ENCODE results near the gene RAB40C. TPM values are rescaled to one million over a fixed set of nuclear protein-coding genes. Genes with fewer than 3 reads are reported as not detected.

Gene RAB40C
- total RNA-seq, 3 donors from 2014 or later, result 31.2 to 51.0 (median 40.1) TPM

DNA sequence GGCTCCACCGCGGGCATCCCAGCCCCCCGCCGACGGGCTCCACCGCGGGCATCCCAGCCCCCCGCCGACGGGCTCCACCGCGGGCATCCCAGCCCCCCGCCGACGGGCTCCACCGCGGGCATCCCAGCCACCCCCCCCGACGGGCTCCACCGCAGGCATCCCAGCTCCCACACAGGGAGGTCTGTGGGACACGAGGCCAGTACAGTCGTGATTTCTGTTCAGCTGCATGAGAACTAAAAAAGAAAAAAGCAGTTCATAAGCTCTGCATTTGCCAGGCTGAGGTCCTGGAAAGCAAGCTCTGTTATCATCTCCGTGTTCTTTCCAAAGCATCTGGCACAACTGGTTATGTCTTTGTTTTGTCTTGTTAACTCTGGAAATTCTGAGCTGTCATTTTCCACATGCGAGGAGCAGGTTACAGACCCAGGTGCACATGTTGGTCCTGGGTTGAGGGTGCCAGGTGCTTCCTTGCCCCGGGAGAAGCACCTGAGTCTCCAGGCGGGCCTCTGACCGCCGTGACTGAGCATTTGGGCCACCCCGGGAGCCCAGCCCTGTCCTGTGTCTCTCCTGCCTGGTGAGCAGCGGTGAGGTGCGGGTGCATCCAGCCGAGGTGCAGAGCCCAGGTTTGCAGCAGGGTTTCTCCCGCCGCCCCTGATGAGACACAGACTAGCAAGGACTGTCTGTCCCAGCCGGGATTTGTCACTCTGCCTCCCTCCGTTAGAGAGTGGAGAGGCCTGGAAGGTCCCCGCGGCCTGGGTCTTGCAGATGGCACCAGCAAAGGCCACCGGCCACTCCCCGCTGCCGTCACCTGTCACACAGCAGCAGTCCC, 31.0 kb downstream of the RAB40C start:
- Histone ChIP-seq H3K36me3 (ENCODE audit: low read depth) (no peaks in the 10 kb centered on the region), H3K4me1 (ENCODE audit: low read depth) (peaks cover 10% of the 10 kb centered on the region), H3K4me3 (no peak overlapping the region), H3K9me3 (no peaks in the 10 kb centered on the region)
- ATAC-seq (no peak), DNase-seq (no peak)
- intact Hi-C loops (cut with DNase I, micrococcal nuclease), result no loop called here
- TF ChIP-seq, protein P1, sequence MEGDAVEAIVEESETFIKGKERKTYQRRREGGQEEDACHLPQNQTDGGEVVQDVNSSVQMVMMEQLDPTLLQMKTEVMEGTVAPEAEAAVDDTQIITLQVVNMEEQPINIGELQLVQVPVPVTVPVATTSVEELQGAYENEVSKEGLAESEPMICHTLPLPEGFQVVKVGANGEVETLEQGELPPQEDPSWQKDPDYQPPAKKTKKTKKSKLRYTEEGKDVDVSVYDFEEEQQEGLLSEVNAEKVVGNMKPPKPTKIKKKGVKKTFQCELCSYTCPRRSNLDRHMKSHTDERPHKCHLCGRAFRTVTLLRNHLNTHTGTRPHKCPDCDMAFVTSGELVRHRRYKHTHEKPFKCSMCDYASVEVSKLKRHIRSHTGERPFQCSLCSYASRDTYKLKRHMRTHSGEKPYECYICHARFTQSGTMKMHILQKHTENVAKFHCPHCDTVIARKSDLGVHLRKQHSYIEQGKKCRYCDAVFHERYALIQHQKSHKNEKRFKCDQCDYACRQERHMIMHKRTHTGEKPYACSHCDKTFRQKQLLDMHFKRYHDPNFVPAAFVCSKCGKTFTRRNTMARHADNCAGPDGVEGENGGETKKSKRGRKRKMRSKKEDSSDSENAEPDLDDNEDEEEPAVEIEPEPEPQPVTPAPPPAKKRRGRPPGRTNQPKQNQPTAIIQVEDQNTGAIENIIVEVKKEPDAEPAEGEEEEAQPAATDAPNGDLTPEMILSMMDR (IDR thresholded peaks at IDR 0.05), result no peak

DNA sequence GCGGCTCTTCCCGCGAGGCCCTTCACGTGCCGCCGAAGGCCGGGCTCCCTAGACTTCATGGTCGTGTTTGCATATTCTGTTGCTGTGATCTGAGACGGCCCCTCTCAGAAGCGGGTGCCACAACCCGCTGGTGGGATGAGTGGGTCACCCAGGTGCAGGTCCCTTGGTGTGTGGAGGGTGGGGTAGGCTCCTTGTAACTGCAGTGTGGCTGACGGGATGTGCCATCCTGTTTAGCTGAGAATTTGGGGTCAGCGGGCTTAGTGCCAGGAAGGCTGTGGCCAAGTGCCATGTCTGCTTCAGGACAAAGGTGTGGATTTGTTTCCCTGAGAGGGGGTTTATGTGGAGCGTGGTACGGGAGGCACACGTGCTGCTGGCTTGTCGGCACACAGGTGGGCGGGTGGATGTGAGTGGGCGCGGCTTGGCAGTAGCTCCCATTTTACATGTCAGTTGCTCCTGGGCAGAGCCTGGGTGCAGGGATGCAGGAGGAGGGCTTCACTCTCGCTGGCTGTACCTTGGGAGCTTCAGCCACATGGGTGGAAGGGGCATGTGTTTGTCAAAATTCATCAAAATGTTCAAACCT, 31.8 kb downstream of the RAB40C start:
- Histone ChIP-seq H3K36me3 (ENCODE audit: low read depth) (no peaks in the 10 kb centered on the region), H3K9me3 (no peaks in the 10 kb centered on the region), H3K4me1 (ENCODE audit: low read depth) (peaks cover 8% of the 10 kb centered on the region), H3K4me3 (no peak overlapping the region)
- ATAC-seq, result peak; percentile 13
- intact Hi-C loops (cut with DNase I, micrococcal nuclease), result no loop called here
- no peak for DNase-seq
- TF ChIP-seq, protein P1 (IDR thresholded peaks at IDR 0.05), result no peak

DNA sequence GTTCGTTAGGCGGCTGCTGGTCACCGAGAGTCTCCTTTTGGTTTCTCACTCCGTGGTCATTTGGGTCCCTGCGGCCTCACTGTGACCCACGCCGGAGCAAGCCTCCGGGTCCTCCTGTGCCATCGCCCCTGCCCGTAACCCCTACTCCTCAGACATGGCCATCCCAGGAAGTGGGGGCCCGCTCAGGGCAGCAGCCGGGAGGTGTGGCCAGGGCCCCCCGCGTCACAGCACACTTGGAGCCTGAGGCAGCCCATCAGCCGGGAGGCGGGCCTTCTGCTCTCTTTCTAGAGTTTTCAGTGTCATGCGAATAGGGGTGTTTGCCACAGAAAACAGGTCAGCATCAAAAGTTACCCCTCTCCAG, 33.0 kb downstream of the RAB40C start:
- DNase-seq (no peak), ATAC-seq (no peak)
- TF ChIP-seq, protein P1 (IDR thresholded peaks at IDR 0.05), result no peak
- Histone ChIP-seq H3K9me3 (no peaks in the 10 kb centered on the region), H3K36me3 (ENCODE audit: low read depth) (no peaks in the 10 kb centered on the region), H3K4me3 (no peak overlapping the region), H3K4me1 (ENCODE audit: low read depth) (peaks cover 2% of the 10 kb centered on the region)
- intact Hi-C loops (cut with DNase I, micrococcal nuclease), result no loop called here

DNA sequence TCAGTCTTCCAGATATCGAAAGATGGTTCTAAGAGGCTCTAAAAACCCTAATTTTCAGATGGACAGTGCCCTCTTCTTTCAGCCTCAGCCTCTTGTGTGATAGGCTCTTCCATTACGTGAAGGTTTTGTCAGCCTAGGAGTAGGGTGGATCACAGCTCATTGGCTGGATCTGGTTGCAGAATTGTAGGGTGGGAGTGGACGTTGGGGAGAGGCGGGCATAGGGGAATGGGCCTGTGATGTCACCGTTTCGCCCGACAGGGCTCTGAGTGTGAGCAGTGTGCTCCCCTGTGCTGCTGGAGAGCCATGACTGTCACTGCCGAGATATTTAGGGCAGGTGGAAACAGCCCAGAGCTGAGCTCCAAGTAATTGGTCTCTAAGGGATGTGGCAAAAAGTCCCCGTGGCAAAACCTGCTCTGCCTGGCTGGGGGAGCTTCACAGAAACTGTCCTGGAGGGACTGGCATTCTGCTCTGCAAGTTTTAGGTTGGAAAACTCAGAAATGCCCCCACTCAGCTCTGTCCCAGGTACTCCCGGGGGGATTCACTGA, 34.7 kb downstream of the RAB40C start:
- ATAC-seq (no peak), DNase-seq (no peak)
- Histone ChIP-seq H3K4me3 (no peak overlapping the region), H3K4me1 (ENCODE audit: low read depth) (peaks cover 2% of the 10 kb centered on the region), H3K9me3 (no peaks in the 10 kb centered on the region), H3K36me3 (ENCODE audit: low read depth) (no peaks in the 10 kb centered on the region)
- TF ChIP-seq, protein P1 (IDR thresholded peaks at IDR 0.05), result no peak
- intact Hi-C loops (cut with DNase I, micrococcal nuclease), result no loop called here

DNA sequence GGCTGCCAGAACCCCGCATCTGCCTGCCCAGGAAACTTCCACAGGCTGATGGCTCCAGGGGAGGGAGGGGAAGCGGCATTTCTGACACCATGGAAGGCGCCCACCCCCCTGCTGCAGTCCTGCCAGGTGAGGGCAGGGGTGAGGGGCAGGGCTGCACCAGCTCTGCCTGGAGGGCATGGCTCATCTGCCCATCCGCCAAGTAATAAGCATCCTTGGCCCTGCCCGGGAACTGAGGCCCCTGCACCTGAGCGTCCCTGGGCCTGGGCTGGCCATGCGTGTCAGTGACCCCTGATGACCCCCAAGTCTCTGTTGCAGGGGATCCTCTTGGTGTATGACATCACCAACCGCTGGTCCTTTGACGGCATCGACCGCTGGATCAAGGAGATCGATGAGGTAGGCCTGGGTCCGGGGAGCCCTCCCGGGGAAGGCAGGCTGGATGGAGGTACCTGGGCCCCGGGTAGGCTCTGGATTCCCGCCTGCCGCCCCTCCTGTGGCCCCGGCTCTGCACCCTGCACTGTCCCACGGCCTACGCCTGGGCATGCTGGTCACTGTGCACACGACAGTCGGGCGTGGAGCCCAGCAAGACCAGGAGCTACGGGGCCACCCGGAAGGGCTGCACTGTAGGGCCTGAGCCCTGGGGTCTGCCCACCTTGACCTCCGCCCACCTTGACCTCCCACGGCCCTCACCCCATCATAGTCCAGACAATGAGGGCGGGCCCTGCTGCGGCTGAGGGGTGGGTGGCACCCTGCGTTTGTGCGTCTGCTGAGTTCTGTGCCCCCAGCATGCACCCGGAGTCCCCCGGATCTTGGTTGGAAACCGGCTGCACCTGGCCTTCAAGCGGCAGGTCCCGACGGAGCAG, 35.5 kb downstream of the RAB40C start:
- TF ChIP-seq, protein P1 (IDR thresholded peaks at IDR 0.05), result no peak
- Histone ChIP-seq H3K36me3 (ENCODE audit: low read depth) (no peaks in the 10 kb centered on the region), H3K4me1 (ENCODE audit: low read depth) (peaks cover 5% of the 10 kb centered on the region), H3K9me3 (no peaks in the 10 kb centered on the region), H3K4me3 (no peak overlapping the region)
- DNase-seq (no peak), ATAC-seq (no peak)
- intact Hi-C loops (cut with DNase I, micrococcal nuclease), result no loop called here
